Thoracic aorta (tissue), 2 donors: ENCODE measurements around the gene ADTRP. TPM values are rescaled to one million over a fixed set of nuclear protein-coding genes. Genes with fewer than 3 reads are reported as not detected.
"Not testable (repeated sequence)": the region's sequence is repeated elsewhere in the genome, so short reads cannot be mapped to it uniquely, and the experiment has no call there.

Experiments used
- ATAC-seq: fragments of 150-250 bp; one replicate; pipeline ENCODE4 v1.8.0; 2017; ENCODE audit warnings: low read depth; ENCODE audit not compliant: insufficient number of reproducible peaks, low FRiP score
- DNase-seq: peaks from one replicate; pipeline ENCODE4 v3.0.0-alpha.2; 2020; ENCODE audit warnings: low spot score
- H3K27ac ChIP-seq, 2 donors: fragments of 200-600 bp; sonication (generic); 1 replicate in 1 of 2; 2 replicates in 1 of 2; pipeline ENCODE4 v1.5.1; 2016; ENCODE audit warnings: mild to moderate bottlenecking in 2 of 2, moderate library complexity in 2 of 2
- H3K27me3 ChIP-seq: fragments of 200-600 bp; sonication (generic); replicated peaks from 2 replicates; pipeline ENCODE4 v1.6.0; 2016; ENCODE audit warnings: mild to moderate bottlenecking; ENCODE audit not compliant: insufficient read depth
- H3K36me3 ChIP-seq: fragments of 200-600 bp; sonication (generic); one replicate; pipeline ENCODE4 v1.5.1; 2016
- H3K4me1 ChIP-seq, 2 donors: fragments of 200-600 bp; sonication (generic); 1 replicate in 1 of 2; 2 replicates in 1 of 2; pipeline versions ENCODE4 v1.5.1 to v1.6.0; 2016; ENCODE audit warnings: low read depth in 2 of 2, mild to moderate bottlenecking in 1 of 2; ENCODE audit not compliant: control insufficient read depth in 1 of 2
- H3K4me3 ChIP-seq: fragments of 200-600 bp; sonication (generic); 2 replicates; pipeline ENCODE4 v1.5.1; 2016; ENCODE audit warnings: mild to moderate bottlenecking
- H3K9me3 ChIP-seq: fragments of 200-600 bp; sonication (generic); 2 replicates; pipeline ENCODE4 v1.5.1; 2016
- total RNA-seq, 2 donors: library from RNA; depleted of rRNA; stranded (reverse); fragments of >200 nt; gene quantifications; one replicate each; pipeline versions ENCODE4 v1.1.0 to v1.2.3, GENCODE V29; 2016
- TF ChIP-seq, protein P1 (sequence below): fragments of 200-600 bp; sonication (generic); IDR thresholded peaks from one replicate; pipeline ENCODE4 v1.5.1; 2019; ENCODE audit warnings: antibody characterized with exemption

Gene ADTRP
- total RNA-seq, 2 donors from 2014 or later = not detected

DNA sequence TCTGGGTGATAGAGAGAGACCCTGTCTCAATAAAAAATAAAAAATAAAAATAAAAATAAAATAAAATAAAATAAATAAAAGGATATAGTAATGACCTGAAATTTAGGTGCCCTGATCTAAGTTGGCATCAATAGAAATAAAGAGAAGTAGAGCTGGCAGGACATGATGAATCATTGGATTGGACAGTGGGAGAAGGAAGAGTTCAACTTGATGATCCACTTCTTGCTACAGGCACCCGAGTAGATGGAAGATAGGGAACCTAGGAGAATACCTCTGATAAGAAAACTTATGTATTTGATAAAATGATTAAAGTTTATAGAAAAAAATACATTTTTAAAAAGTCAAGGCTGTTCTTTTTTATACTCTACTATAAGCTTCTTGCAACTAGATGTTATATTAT is 79.0 kb downstream of the ADTRP start:
- Histone ChIP-seq H3K27me3 (no peaks in the 10 kb centered on the region), H3K9me3 (no peaks in the 10 kb centered on the region), H3K27ac (no peak overlapping the region), H3K36me3 (no peaks in the 10 kb centered on the region), H3K4me3 (no peak overlapping the region), H3K4me1 (no peaks in the 10 kb centered on the region)
- TF ChIP-seq, protein P1, sequence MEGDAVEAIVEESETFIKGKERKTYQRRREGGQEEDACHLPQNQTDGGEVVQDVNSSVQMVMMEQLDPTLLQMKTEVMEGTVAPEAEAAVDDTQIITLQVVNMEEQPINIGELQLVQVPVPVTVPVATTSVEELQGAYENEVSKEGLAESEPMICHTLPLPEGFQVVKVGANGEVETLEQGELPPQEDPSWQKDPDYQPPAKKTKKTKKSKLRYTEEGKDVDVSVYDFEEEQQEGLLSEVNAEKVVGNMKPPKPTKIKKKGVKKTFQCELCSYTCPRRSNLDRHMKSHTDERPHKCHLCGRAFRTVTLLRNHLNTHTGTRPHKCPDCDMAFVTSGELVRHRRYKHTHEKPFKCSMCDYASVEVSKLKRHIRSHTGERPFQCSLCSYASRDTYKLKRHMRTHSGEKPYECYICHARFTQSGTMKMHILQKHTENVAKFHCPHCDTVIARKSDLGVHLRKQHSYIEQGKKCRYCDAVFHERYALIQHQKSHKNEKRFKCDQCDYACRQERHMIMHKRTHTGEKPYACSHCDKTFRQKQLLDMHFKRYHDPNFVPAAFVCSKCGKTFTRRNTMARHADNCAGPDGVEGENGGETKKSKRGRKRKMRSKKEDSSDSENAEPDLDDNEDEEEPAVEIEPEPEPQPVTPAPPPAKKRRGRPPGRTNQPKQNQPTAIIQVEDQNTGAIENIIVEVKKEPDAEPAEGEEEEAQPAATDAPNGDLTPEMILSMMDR = no peak
- ATAC-seq (no peak), DNase-seq (no peak)

DNA sequence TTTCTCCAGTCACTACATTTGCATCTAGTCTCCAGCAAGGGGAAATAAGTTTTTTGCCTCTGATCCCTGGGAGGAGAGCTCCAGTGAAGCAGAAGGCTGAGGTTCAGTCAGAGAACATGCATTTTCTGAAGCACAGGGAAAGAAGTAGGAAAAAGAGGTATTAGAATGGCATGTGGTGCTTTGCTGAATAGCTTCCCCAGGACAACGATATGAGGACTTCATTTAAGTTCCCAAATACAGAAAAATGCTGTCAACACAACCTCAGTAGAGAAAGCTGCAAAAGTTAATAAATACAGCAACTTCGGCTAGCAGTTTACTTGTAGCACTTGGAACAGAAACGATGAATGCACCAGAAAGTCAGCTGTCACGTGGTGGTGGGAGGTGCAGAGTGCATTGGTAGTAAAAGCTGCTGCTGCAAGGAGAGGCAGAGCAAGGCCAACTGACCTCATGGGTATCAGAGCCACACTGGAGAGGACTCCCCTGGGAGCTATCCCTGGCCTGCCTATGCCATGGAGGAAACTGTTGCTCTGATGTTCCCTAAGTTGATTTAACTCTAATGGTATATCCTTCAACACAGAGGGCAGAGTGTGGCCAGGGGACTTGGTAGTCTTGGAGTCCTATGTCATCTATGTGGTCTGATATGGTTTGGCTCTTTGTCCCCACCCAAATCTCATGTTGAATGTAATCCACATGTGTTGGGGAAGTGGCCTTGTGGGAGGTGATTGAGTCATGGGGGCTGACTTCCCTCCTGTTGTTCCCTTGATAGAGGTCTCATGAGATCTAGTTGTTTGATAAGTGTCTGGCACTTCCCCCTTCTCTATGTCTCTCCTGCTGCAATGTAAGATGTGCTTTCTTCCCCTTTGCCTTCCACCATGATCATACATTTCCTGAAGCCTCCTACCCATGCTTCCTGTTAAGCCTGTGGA is 85.9 kb downstream of the ADTRP start:
- Histone ChIP-seq H3K27me3 (no peaks in the 10 kb centered on the region), H3K4me1 (peaks cover 0 to 7% of the 10 kb centered on the region in 2 donors), H3K4me3 (peak overlapping the region; percentile 50), H3K27ac (no peak overlapping the region), H3K9me3 (no peaks in the 10 kb centered on the region), H3K36me3 (no peaks in the 10 kb centered on the region)
- TF ChIP-seq, protein P1 = no peak
- ATAC-seq (no peak), DNase-seq (no peak)

DNA sequence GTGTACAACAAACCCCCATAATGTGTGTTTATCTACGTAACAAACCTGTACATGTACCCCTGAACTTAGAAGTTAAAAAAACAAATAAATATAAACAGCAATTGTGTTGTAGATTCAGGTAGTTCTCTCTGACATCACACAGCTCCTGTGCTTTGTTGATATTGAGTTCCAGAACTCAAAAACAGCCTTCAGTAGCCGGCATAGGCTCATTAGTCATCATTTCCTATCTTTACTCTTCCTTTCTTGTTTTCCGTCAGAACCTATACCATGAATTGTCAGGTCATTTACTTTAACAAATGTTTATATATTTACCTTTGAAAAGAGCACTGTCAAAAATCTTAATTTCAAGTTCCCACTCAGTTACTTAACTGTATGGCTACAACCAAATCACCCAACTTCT is 88.8 kb downstream of the ADTRP start:
- Histone ChIP-seq H3K4me3 (no peak overlapping the region), H3K36me3 (no peaks in the 10 kb centered on the region), H3K27me3 (no peaks in the 10 kb centered on the region), H3K27ac (no peak overlapping the region), H3K4me1 (peaks cover 0 to 7% of the 10 kb centered on the region in 2 donors), H3K9me3 (no peaks in the 10 kb centered on the region)
- no peak for DNase-seq
- TF ChIP-seq, protein P1 = no peak
- ATAC-seq = no peak

DNA sequence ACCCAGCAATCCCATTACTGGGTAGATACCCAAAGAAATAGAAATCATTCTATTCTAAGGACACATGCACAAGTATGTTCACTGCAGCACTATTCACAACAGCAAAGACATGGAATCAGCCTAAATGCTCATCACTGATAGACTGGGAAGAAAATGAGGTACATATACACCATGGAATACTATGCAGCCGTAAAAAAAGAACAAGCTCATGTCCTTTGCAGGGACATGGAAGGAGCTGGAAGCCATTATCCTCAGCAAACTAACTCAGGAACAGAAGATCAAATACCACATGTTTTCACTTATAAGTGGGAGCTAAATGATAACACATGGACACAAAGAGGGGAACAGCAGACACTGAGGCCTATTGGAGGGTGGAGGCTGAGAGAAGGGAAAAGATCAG is 89.2 kb downstream of the ADTRP start:
- not testable (repeated sequence) for H3K9me3 ChIP-seq, H3K4me3 ChIP-seq, H3K27me3 ChIP-seq, H3K36me3 ChIP-seq, DNase-seq, H3K27ac ChIP-seq, H3K4me1 ChIP-seq, ATAC-seq

DNA sequence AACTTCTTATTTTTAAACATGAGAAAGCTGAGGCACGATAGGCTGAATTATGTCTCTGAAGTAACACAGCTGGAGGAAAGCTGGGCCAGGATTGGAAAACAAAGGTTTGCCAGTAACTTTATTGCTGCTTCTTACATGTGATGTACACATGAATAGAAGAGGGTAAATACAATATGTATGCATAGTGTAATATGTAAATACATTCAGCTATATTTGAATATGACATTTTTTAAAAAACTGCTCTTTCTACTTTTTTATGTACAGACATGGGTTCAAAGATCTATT is 90.2 kb downstream of the ADTRP start:
- DNase-seq (no peak), ATAC-seq (no peak)
- Histone ChIP-seq H3K4me1 (peaks cover 0 to 7% of the 10 kb centered on the region in 2 donors), H3K36me3 (no peaks in the 10 kb centered on the region), H3K4me3 (no peak overlapping the region), H3K27me3 (no peaks in the 10 kb centered on the region), H3K9me3 (no peaks in the 10 kb centered on the region), H3K27ac (no peak overlapping the region)
- TF ChIP-seq, protein P1 = no peak
